Panc1 (cell line): ENCODE data around the gene SERGEF.

Experiments
- CTCF ChIP-seq: fragments of 450-650 bp; IDR thresholded peaks from 2 replicates; pipeline ENCODE4 v1.5.1; 2017; ENCODE audit warnings: mild to moderate bottlenecking
- POLR2AphosphoS5 ChIP-seq: IDR thresholded peaks from 2 replicates; pipeline ENCODE4 v1.6.1; 2012; ENCODE audit warnings: mild to moderate bottlenecking, low read depth, low read length, moderate library complexity
- REST ChIP-seq, 2 experiments: IDR thresholded peaks; 2 replicates each; pipeline ENCODE4 v1.6.1; 2011 to 2012; ENCODE audit warnings: low read depth in 2 of 2, control low read depth in 1 of 2, low read length in 1 of 2, mild to moderate bottlenecking in 1 of 2, moderate library complexity in 1 of 2; ENCODE audit not compliant: insufficient read depth in 1 of 2

GRCh38 chr11:17746096-17746495 is 266.8 kb downstream of the SERGEF start:
- no peak for TF ChIP-seq CTCF
- no peak for TF ChIP-seq POLR2AphosphoS5
- TF ChIP-seq REST (IDR thresholded peaks at IDR 0.05; ENCODE audit: insufficient read depth in 1 of 2, low read depth in 2 of 2, low read length in 1 of 2) = no peak
